ENCODE results near the gene MACIR. TPM values are rescaled to one million over a fixed set of nuclear protein-coding genes. Genes with fewer than 3 reads are reported as not detected.

The MACIR gene
- total and polyA plus RNA-seq, 2 donors (not counting 3 experiments of a cell fraction or from before 2014, with no cell fraction given), result 4.0 to 9.3 TPM

DNA sequence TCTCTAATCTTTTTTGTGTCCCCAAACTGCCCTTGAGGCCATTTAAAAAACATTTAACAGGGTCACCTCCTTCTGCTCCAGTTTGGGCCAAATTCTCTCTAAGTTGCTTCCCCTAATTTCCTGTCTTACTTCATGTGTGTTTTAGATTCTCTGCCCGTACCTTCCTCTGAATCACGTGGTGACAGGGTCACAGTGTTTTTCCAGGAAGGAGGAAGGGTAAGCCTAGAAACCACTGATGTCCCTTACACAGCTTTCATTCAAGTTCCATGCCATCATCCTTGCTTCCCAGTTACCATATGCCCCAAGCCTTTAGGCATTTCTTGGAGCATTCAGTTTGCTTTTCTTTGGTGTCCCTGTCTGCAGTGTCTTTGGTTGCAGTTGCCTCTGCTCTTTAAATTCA is 42.4 kb upstream of the MACIR start:
- Histone ChIP-seq H3K4me2 (ENCODE audit: insufficient read depth, low read length) (peak overlapping the region; percentile 1), H3K36me3 (ENCODE audit: control insufficient read depth in 2 of 2, extremely low read depth in 1 of 2, insufficient read depth in 2 of 2, low read length in 2 of 2) (no peaks in the 10 kb centered on the region), H3K9ac (replicated peaks; ENCODE audit: extremely low read depth, insufficient read depth, low read length) (no peak overlapping the region), H3K27me3 (ENCODE audit: control insufficient read depth in 2 of 2, insufficient read depth in 2 of 2, low read length in 2 of 2) (no peaks in the 10 kb centered on the region), H3K9me1 (replicated peaks; ENCODE audit: control insufficient read depth, extremely low read depth, insufficient read depth, low read length) (no peaks in the 10 kb centered on the region), H3K4me3 (replicated peaks in 1 of 3; ENCODE audit: insufficient read depth in 1 of 3, low read depth in 1 of 3, low read length in 3 of 3) (no peak overlapping the region), H4K20me1 (replicated peaks; ENCODE audit: control insufficient read depth, extremely low read depth, insufficient read depth, low read length) (no peaks in the 10 kb centered on the region), H3K9me3 (replicated peaks; ENCODE audit: control insufficient read depth, insufficient read depth, low read length) (no peaks in the 10 kb centered on the region), H3K27ac (ENCODE audit: insufficient read depth, low read depth, low read length) (no peak overlapping the region), H2AFZ (ENCODE audit: low read depth, low read length) (peak overlapping the region; percentile 80), H3K79me2 (ENCODE audit: control insufficient read depth, insufficient read depth, low read length) (no peaks in the 10 kb centered on the region), H3K4me1 (ENCODE audit: control insufficient read depth, extremely low read depth, insufficient read depth, low read length) (peaks cover 30% of the 10 kb centered on the region)
- POLR2A ChIA-PET, result no interaction called here
- TF ChIP-seq JUN (IDR thresholded peaks at IDR 0.05; ENCODE audit: borderline replicate concordance, insufficient read depth, insufficient read length, low read depth) (no peak), FOS (IDR thresholded peaks at IDR 0.05; ENCODE audit: borderline replicate concordance, insufficient read depth, low read length) (peak; percentile 25), EZH2 (IDR thresholded peaks at IDR 0.05; ENCODE audit: borderline replicate concordance, low read depth, low read length, severe bottlenecking) (no peak), POLR2AphosphoS5 (IDR thresholded peaks at IDR 0.05; ENCODE audit: insufficient read depth, low read depth, low read length) (no peak), MYC (IDR thresholded peaks at IDR 0.05; ENCODE audit: low read depth, low read length) (no peak)
- TF ChIP-seq, protein P1, sequence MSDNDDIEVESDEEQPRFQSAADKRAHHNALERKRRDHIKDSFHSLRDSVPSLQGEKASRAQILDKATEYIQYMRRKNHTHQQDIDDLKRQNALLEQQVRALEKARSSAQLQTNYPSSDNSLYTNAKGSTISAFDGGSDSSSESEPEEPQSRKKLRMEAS (IDR thresholded peaks at IDR 0.05; ENCODE audit: insufficient read depth, insufficient read length), result no peak
- CTCF ChIA-PET, result interaction anchor here (0.8 to 4.8 kb wide), 6 partner anchors 8 to 259 kb away, joined by 3 to 40 read pairs (median 4); no protein-coding TSS in a partner anchor
- dilution Hi-C loops (cut with MboI; ENCODE audit: extremely low pct_ligation_motif_present, low sequenced_read_pairs), result no loop called here
- peak; percentile 4 for FAIRE-seq
- peak; percentile 59 for DNase-seq (ENCODE audit: low read depth, low spot score)
- no TSS peak for BruUV-seq (replicated peaks)
- intact Hi-C loops (cut with micrococcal nuclease), result loop anchor here (5.0 kb wide), 1 partner anchor 64 kb away; no protein-coding TSS in a partner anchor

DNA sequence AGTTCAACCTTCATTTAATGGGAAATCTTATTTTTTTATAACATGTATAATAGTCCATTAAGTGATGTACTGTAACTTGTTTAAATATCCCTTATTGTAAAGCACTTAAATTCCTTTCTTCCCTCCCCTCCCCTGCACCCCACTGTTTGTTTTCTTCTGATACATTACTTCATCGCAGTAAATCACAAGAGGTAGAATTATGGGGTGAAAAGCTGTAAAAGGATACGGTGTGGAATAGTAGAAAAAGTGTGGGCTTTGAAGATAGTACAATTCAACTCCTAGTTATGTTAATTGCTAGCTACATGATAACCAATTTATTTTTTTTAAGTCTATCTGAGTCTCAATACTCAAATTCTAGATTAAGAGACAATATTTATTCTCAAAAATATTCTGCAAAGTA is 41.9 kb upstream of the MACIR start:
- Histone ChIP-seq H3K4me3 (replicated peaks in 1 of 3; ENCODE audit: insufficient read depth in 1 of 3, low read depth in 1 of 3, low read length in 3 of 3) (no peak overlapping the region), H3K27ac (ENCODE audit: insufficient read depth, low read depth, low read length) (no peak overlapping the region), H3K9me3 (replicated peaks; ENCODE audit: control insufficient read depth, insufficient read depth, low read length) (no peaks in the 10 kb centered on the region), H3K36me3 (ENCODE audit: control insufficient read depth in 2 of 2, extremely low read depth in 1 of 2, insufficient read depth in 2 of 2, low read length in 2 of 2) (no peaks in the 10 kb centered on the region), H2AFZ (ENCODE audit: low read depth, low read length) (no peak overlapping the region), H3K4me1 (ENCODE audit: control insufficient read depth, extremely low read depth, insufficient read depth, low read length) (peaks cover 30% of the 10 kb centered on the region), H3K9me1 (replicated peaks; ENCODE audit: control insufficient read depth, extremely low read depth, insufficient read depth, low read length) (no peaks in the 10 kb centered on the region), H3K4me2 (ENCODE audit: insufficient read depth, low read length) (no peak overlapping the region), H3K9ac (replicated peaks; ENCODE audit: extremely low read depth, insufficient read depth, low read length) (no peak overlapping the region), H3K79me2 (ENCODE audit: control insufficient read depth, insufficient read depth, low read length) (no peaks in the 10 kb centered on the region), H4K20me1 (replicated peaks; ENCODE audit: control insufficient read depth, extremely low read depth, insufficient read depth, low read length) (no peaks in the 10 kb centered on the region), H3K27me3 (ENCODE audit: control insufficient read depth in 2 of 2, insufficient read depth in 2 of 2, low read length in 2 of 2) (no peaks in the 10 kb centered on the region)
- FAIRE-seq, result no peak
- intact Hi-C loops (cut with micrococcal nuclease), result loop anchor here (5.0 kb wide), 1 partner anchor 64 kb away; no protein-coding TSS in a partner anchor
- CTCF ChIA-PET, result interaction anchor here (0.8 to 4.8 kb wide), 9 partner anchors 8 to 258 kb away, joined by 3 to 40 read pairs (median 3); partner anchors contain the start of genes GIN1 and PPIP5K2
- TF ChIP-seq MYC (IDR thresholded peaks at IDR 0.05; ENCODE audit: low read depth, low read length) (no peak), POLR2AphosphoS5 (IDR thresholded peaks at IDR 0.05; ENCODE audit: insufficient read depth, low read depth, low read length) (no peak), POLR2A (IDR thresholded peaks at IDR 0.05; ENCODE audit: low read depth, low read length) (no peak), EZH2 (IDR thresholded peaks at IDR 0.05; ENCODE audit: borderline replicate concordance, low read depth, low read length, severe bottlenecking) (no peak), FOS (IDR thresholded peaks at IDR 0.05; ENCODE audit: borderline replicate concordance, insufficient read depth, low read length) (no peak), JUN (IDR thresholded peaks at IDR 0.05; ENCODE audit: borderline replicate concordance, insufficient read depth, insufficient read length, low read depth) (no peak), GATA2 (IDR thresholded peaks at IDR 0.05; ENCODE audit: insufficient read depth, insufficient read length, low read depth, low read length) (no peak)
- TF ChIP-seq, protein P1 (IDR thresholded peaks at IDR 0.05; ENCODE audit: insufficient read depth, insufficient read length), result no peak
- TF ChIP-seq, protein P2, sequence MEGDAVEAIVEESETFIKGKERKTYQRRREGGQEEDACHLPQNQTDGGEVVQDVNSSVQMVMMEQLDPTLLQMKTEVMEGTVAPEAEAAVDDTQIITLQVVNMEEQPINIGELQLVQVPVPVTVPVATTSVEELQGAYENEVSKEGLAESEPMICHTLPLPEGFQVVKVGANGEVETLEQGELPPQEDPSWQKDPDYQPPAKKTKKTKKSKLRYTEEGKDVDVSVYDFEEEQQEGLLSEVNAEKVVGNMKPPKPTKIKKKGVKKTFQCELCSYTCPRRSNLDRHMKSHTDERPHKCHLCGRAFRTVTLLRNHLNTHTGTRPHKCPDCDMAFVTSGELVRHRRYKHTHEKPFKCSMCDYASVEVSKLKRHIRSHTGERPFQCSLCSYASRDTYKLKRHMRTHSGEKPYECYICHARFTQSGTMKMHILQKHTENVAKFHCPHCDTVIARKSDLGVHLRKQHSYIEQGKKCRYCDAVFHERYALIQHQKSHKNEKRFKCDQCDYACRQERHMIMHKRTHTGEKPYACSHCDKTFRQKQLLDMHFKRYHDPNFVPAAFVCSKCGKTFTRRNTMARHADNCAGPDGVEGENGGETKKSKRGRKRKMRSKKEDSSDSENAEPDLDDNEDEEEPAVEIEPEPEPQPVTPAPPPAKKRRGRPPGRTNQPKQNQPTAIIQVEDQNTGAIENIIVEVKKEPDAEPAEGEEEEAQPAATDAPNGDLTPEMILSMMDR (IDR thresholded peaks at IDR 0.05; ENCODE audit: extremely low read depth in 1 of 2, insufficient read depth in 1 of 2, low read depth in 1 of 2, low read length in 2 of 2), result no peak
- POLR2A ChIA-PET, result no interaction called here
- DNase-seq (ENCODE audit: low read depth, low spot score), result no peak
- no TSS peak for BruUV-seq (replicated peaks)
- dilution Hi-C loops (cut with MboI; ENCODE audit: extremely low pct_ligation_motif_present, low sequenced_read_pairs), result no loop called here
